Vagina (tissue), 2 donors: ENCODE measurements around the gene CCT4.

Experiments
- CTCF ChIP-seq, 3 experiments: fragments of 450-650 bp in 2 of 3; fragments of 200-600 bp in 1 of 3; sonication (generic) in 1 of 3; IDR thresholded peaks; one replicate each; pipeline ENCODE4 v1.5.1; 2017 to 2019; ENCODE audit warnings: antibody characterized with exemption in 3 of 3, mild to moderate bottlenecking in 2 of 3, moderate library complexity in 2 of 3
- POLR2AphosphoS5 ChIP-seq, 2 donors: sonication (generic); formaldehyde crosslinking; IDR thresholded peaks; one replicate each; pipeline ENCODE4 v1.9.0; 2017; ENCODE audit warnings: antibody characterized with exemption in 2 of 2, mild to moderate bottlenecking in 2 of 2, low read depth in 1 of 2; ENCODE audit not compliant: insufficient read depth in 1 of 2

GRCh38 chr2:61898810-61899209 is 10.4 kb upstream of the CCT4 start:
- no peak for TF ChIP-seq CTCF (IDR thresholded peaks at IDR 0.05)
- no peak for TF ChIP-seq POLR2AphosphoS5 (IDR thresholded peaks at IDR 0.05; ENCODE audit: insufficient read depth in 1 of 2, low read depth in 1 of 2)
